GM20000 (cell line): ENCODE results near the gene PLEKHA4.
"Not testable (repeated sequence)": the region's sequence is repeated elsewhere in the genome, so short reads cannot be mapped to it uniquely, and the experiment has no call there.

Experiments
- DNase-seq: peaks from one replicate; pipeline ENCODE4 v3.0.0; 2012; ENCODE audit warnings: low spot score
- CTCF ChIP-seq: IDR thresholded peaks from 2 replicates; pipeline ENCODE4 v1.5.1; 2012; ENCODE audit warnings: mild to moderate bottlenecking, control low read depth; ENCODE audit errors: extremely low read depth, missing control alignments

Gene PLEKHA4

GRCh38 chr19:48873476-48874302, 5.3 kb upstream of the PLEKHA4 start:
- TF ChIP-seq CTCF, result no peak
- no peak for DNase-seq

- DNase-seq, result peak; percentile 85
- no peak for TF ChIP-seq CTCF
These were observed 4.6 kb upstream of the PLEKHA4 start for GRCh38 chr19:48872884-48873475.

- DNase-seq, result peak; percentile 96
- no peak for TF ChIP-seq CTCF
These were observed 3.9 kb upstream of the PLEKHA4 start, which contains the start of gene PPP1R15A for GRCh38 chr19:48872182-48872883. TSS of gene PPP1R15A (plus strand) at chr19:48872421. CDS start at chr19:48873234, 813 bp downstream.

- DNase-seq, result not testable (repeated sequence)
These were observed 3.2 kb upstream of the PLEKHA4 start for GRCh38 chr19:48871471-48872181.

GRCh38 chr19:48870048-48870447, 1.6 kb upstream of the PLEKHA4 start:
- DNase-seq, result no peak
- TF ChIP-seq CTCF, result no peak

GRCh38 chr19:48867746-48868113, 687 bp downstream of the PLEKHA4 start:
- no peak for TF ChIP-seq CTCF
- no peak for DNase-seq

- DNase-seq, result no peak
- no peak for TF ChIP-seq CTCF
These were observed 1.2 kb downstream of the PLEKHA4 start for GRCh38 chr19:48867123-48867745.
